HepG2 (cell line): ENCODE data around the gene UBR4. TPM values are rescaled to one million over a fixed set of nuclear protein-coding genes. Genes with fewer than 3 reads are reported as not detected.
"Not testable (repeated sequence)": the region's sequence is repeated elsewhere in the genome, so short reads cannot be mapped to it uniquely, and the experiment has no call there.

ENCODE experiments used
- ATAC-seq: fragments of 200-7000 bp; cut with Tn5 transposase; 3 replicates; pipeline ENCODE4 v1.9.1; 2020; ENCODE audit warnings: mild to moderate bottlenecking, moderate library complexity
- BruUV-seq: library from RNA; stranded (reverse); fragments of 400-500 nt; replicated peaks from 2 replicates; lab custom pipeline; 2021; lab: Mats Ljungman, UMichigan
- CTCF ChIA-PET: fragments of 300-600 bp; formaldehyde crosslinking; extraction: SDS; loops from one replicate; lab custom pipeline; 2021; ENCODE audit warnings: low total read pairs, inconsistent platforms, low intra/inter-chr PET ratio; lab: Yijun Ruan, JAX
- POLR2A ChIA-PET: fragments of 350-600 bp; sonication (Branson Sonifier 250); formaldehyde crosslinking; loops from one replicate; lab custom pipeline; 2020; ENCODE audit warnings: antibody characterized with exemption, inconsistent platforms; lab: Yijun Ruan, JAX
- DNase-seq: peaks from one replicate; pipeline ENCODE4 v3.0.0-alpha.2; 2015; ENCODE audit warnings: low spot score
- FAIRE-seq: peaks from 3 replicates; lab custom pipeline; 2011; peaks lifted over from hg19 to GRCh38; lab: Jason Lieb, UNC
- H2AFZ ChIP-seq: one replicate; pipeline ENCODE4 v1.6.1; 2011; ENCODE audit warnings: low read length, inconsistent platforms
- H3K27ac ChIP-seq: fragments of 300-600 bp; 3 replicates; pipeline ENCODE4 v1.8.0; 2011; ENCODE audit warnings: mixed run types, mild to moderate bottlenecking, mixed read lengths, low read length, inconsistent platforms; ENCODE audit not compliant: insufficient read depth; ENCODE audit errors: extremely low read length
- H3K27me3 ChIP-seq, 2 experiments: fragments of 200-600 bp in 1 of 2; 2 replicates in 1 of 2; 3 replicates in 1 of 2; pipeline versions ENCODE4 v1.6.0 to v1.8.0; 2011; ENCODE audit warnings: low read length in 2 of 2, mild to moderate bottlenecking in 2 of 2, moderate library complexity in 2 of 2, inconsistent platforms in 1 of 2; ENCODE audit not compliant: insufficient read depth in 2 of 2, control insufficient read depth in 1 of 2
- H3K36me3 ChIP-seq, 2 experiments: fragments of 200-600 bp in 1 of 2; replicated peaks in 1 of 2; 2 replicates in 1 of 2; 3 replicates in 1 of 2; pipeline versions ENCODE4 v1.5.1 to v1.8.0; 2011; ENCODE audit warnings: low read length in 2 of 2, inconsistent platforms in 1 of 2; ENCODE audit not compliant: insufficient read depth in 2 of 2, control insufficient read depth in 1 of 2
- H3K4me1 ChIP-seq: 2 replicates; pipeline ENCODE4 v1.5.1; 2012; ENCODE audit warnings: low read length, inconsistent platforms; ENCODE audit not compliant: insufficient read depth
- H3K4me2 ChIP-seq: 2 replicates; pipeline ENCODE4 v1.6.0; 2011; ENCODE audit warnings: low read depth, low read length, inconsistent platforms
- H3K4me3 ChIP-seq, 3 experiments: fragments of 200-600 bp in 1 of 3; sonication (generic), shearing (Covaris generic) in 1 of 3; replicated peaks in 1 of 3; 2 replicates each; pipeline ENCODE4 v1.5.1; 2011 to 2016; ENCODE audit warnings: low read length in 3 of 3, inconsistent platforms in 2 of 3, low read depth in 2 of 3, mild to moderate bottlenecking in 2 of 3, control low read depth in 1 of 3, mixed read lengths in 1 of 3; ENCODE audit not compliant: insufficient read depth in 1 of 3
- H3K79me2 ChIP-seq: one replicate; pipeline ENCODE4 v1.6.1; 2011; ENCODE audit warnings: low read length, inconsistent platforms; ENCODE audit not compliant: insufficient read depth
- H3K9ac ChIP-seq: 2 replicates; pipeline ENCODE4 v1.6.0; 2011; ENCODE audit warnings: mild to moderate bottlenecking, low read depth, low read length, inconsistent platforms; ENCODE audit not compliant: insufficient read depth
- H3K9me3 ChIP-seq: 2 replicates; pipeline ENCODE4 v1.5.1; 2012; ENCODE audit warnings: mild to moderate bottlenecking, low read length
- H4K20me1 ChIP-seq: 2 replicates; pipeline ENCODE4 v1.6.0; 2011; ENCODE audit warnings: inconsistent platforms, mild to moderate bottlenecking, low read length, moderate library complexity; ENCODE audit not compliant: insufficient read depth
- MBNL3 ChIP-seq: fragments of 250-450 bp; sonication (Bioruptor Pico); conservative IDR thresholded peaks from 2 replicates; pipeline ENCODE4 v1.8.0; 2022; ENCODE audit warnings: mild to moderate bottlenecking, inconsistent platforms
- SKIL ChIP-seq: sonication (generic); formaldehyde crosslinking; IDR thresholded peaks from 2 replicates; pipeline ENCODE4 v1.8.0; 2022; ENCODE audit warnings: missing genetic modification reagents, mild to moderate bottlenecking, moderate library complexity, borderline replicate concordance
- XRCC5 ChIP-seq: fragments of 200-400 bp; formaldehyde crosslinking; optimal IDR thresholded peaks from 2 replicates; pipeline ENCODE3; 2017; ENCODE audit warnings: mild to moderate bottlenecking, low read length
- ZNF121 ChIP-seq: sonication (generic); formaldehyde crosslinking; IDR thresholded peaks from 2 replicates; pipeline ENCODE4 v1.5.0; 2020; ENCODE audit warnings: mild to moderate bottlenecking, missing genetic modification reagents
- ZNF24 ChIP-seq: fragments of 450-650 bp; IDR thresholded peaks from 2 replicates; pipeline ENCODE4 v1.6.1; 2017; ENCODE audit warnings: antibody characterized with exemption, mild to moderate bottlenecking
- ZNF503 ChIP-seq: sonication (generic); formaldehyde crosslinking; IDR thresholded peaks from 2 replicates; pipeline ENCODE4 v1.4.0; 2020; ENCODE audit warnings: missing genetic modification reagents
- WGBS: methylation state at CpG from one replicate; pipeline ENCODE4 v1.1.6; 2017; ENCODE audit warnings: low lambda C conversion rate; 5-methylcytosine and 5-hydroxymethylcytosine counted together
- in situ Hi-C: cut with HindIII; loops from 2 replicates; pipeline ENCODE4 v1.10.0; 2017; ENCODE audit warnings: low pct_unique_long_range_greater_than_20kb; ENCODE audit not compliant: extremely low pct_ligation_motif_present
- intact Hi-C: fragments of 100-400 bp; cut with micrococcal nuclease; formaldehyde crosslinking; loops from one replicate; pipeline ENCODE4 v1.10.0; 2022; ENCODE audit not compliant: unreplicated experiment
- polyA plus RNA-seq, 8 experiments: library from polyadenylated mRNA; depleted of rRNA in 3 of 8; stranded (reverse) in 7 of 8; unstranded in 1 of 8; fragments of >200 nt; fragmentation: Illumina TruSeq in 4 of 8; extraction: Trizol in 4 of 8; gene quantifications; 2 replicates each; pipeline versions ENCODE4 v1.2.1 to v1.2.3, GENCODE V29; 2011 to 2016; ENCODE audit warnings: low read depth in 4 of 8, missing spikeins in 1 of 8, mixed read lengths in 1 of 8; ENCODE audit not compliant: insufficient read depth in 1 of 8
- total RNA-seq, 5 experiments: library from RNA; depleted of rRNA; stranded (reverse); fragments of >200 nt; fragmentation: Illumina TruSeq; extraction: Trizol; gene quantifications; 2 replicates each; pipeline ENCODE4 v1.2.3, GENCODE V29; 2016; ENCODE audit warnings: low read depth in 1 of 5
- TF ChIP-seq, protein P1 (sequence below): sonication (generic); formaldehyde crosslinking; IDR thresholded peaks from 2 replicates; pipeline ENCODE4 v1.8.1; 2023; ENCODE audit warnings: missing genetic modification reagents, mild to moderate bottlenecking, borderline replicate concordance

The UBR4 gene
- total and polyA plus RNA-seq, 2 of the 13 experiments (the other 11 are each of a cell fraction or from before 2014, with no cell fraction given): 59.1 to 106 TPM

DNA sequence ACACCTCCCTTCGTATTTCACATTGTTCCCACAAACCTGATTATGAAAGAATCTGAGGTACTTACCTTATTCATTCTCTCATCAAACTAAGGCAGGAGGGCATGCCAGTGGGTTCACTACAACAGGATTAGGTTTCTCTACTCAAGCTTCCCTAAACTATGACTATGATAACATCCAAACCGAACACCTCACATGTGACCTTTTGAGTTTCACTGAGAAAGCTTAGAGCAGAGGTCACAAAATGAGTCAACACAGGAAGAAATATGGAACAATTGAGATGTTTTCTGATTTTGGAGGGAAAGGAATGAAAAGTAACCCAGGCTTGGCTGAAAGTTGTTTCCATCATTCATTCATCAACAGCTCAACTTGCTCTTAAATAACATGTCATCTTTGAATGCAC, 24.1 kb downstream of the UBR4 start:
- H3K36me3 ChIP-seq: peaks cover 29 to 88% of the 10 kb centered on the region in 2 experiments
- H3K27ac ChIP-seq: no peak overlapping the region
- FAIRE-seq (no peak), ATAC-seq (no peak), DNase-seq (no peak)
- ChIA-PET CTCF (no interaction called here), POLR2A (no interaction called here)
- TF ChIP-seq MBNL3 (CRISPR knock-in tag) (no peak), ZNF503 (CRISPR knock-in tag) (no peak), XRCC5 (no peak), ZNF24 (no peak)
- TF ChIP-seq, protein P1, sequence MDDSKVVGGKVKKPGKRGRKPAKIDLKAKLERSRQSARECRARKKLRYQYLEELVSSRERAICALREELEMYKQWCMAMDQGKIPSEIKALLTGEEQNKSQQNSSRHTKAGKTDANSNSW (CRISPR knock-in tag): no peak
- no peaks in the 10 kb centered on the region for H3K79me2 ChIP-seq
- no peaks in the 10 kb centered on the region for H3K9me3 ChIP-seq
- H3K4me2 ChIP-seq: no peak overlapping the region
- H3K9ac ChIP-seq: no peak overlapping the region
- no TSS peak for BruUV-seq
- no peaks in the 10 kb centered on the region for H3K27me3 ChIP-seq
- H3K4me1 ChIP-seq: no peaks in the 10 kb centered on the region
- 88% methylated on average over 2 of the region's 2 CpGs for WGBS
- no peak overlapping the region for H2AFZ ChIP-seq
- intact Hi-C loops: no loop called here
- in situ Hi-C loops: no loop called here
- H3K4me3 ChIP-seq: no peak overlapping the region
- no peaks in the 10 kb centered on the region for H4K20me1 ChIP-seq

DNA sequence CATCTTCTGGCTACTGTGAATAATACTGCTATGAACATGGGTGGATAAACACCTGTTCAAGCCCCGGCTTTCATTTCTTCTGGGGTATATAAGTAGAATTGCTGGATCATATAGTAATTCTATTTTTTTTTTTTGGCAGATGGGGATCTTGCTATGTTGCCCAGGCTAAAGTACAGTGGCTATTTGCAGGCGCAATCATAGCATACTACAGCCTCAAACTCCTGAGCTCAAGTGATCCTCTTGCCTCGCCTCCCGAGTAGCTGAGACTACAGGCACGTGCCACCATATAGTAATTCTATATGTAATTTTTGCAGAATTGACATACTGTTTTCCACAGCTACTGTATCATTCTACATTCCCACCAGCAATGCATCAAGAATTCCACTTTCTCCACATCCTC, 27.8 kb downstream of the UBR4 start:
- no peak for ATAC-seq
- ChIA-PET POLR2A (no interaction called here), CTCF (no interaction called here)
- H2AFZ ChIP-seq: no peak overlapping the region
- no peaks in the 10 kb centered on the region for H3K79me2 ChIP-seq
- intact Hi-C loops (no loop called here), in situ Hi-C loops (no loop called here)
- no peak overlapping the region for H3K9ac ChIP-seq
- TF ChIP-seq SKIL (CRISPR knock-in tag): no peak
- peak; percentile 77 for TF ChIP-seq ZNF121 (CRISPR knock-in tag)
- H3K4me2 ChIP-seq: no peak overlapping the region
- WGBS: 98% methylated on average over 5 of the region's 5 CpGs
- no peak overlapping the region for H3K4me3 ChIP-seq
- DNase-seq: no peak
- FAIRE-seq: no peak
- H3K27ac ChIP-seq: no peak overlapping the region
- no peaks in the 10 kb centered on the region for H3K4me1 ChIP-seq
- BruUV-seq: no TSS peak
- H3K27me3 ChIP-seq: no peaks in the 10 kb centered on the region
- H3K36me3 ChIP-seq: peaks cover 26 to 88% of the 10 kb centered on the region in 2 experiments
- no peaks in the 10 kb centered on the region for H3K9me3 ChIP-seq
- H4K20me1 ChIP-seq: no peaks in the 10 kb centered on the region

DNA sequence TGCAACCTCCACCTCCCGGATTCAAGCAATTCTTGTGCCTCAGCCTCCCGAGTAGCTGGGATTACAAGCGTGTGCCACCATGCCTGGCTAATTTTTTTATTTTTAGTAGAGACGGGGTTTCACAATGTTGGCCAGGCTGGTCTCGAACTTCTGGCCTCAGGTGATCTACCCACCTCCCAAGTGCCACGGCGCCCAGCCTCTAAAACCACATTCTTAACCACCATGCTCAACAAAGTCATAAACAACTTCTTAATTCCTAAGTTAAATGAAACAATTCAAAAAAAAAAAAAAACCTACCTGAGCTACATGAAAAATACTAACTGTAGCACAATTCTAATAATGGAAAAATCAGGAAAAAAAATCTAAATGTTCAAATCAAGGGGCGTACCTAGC, 29.8 kb downstream of the UBR4 start:
- CTCF ChIA-PET: interaction anchor here (1.7 kb wide), 1 partner anchor 61 kb away, joined by 10 read pairs; no protein-coding TSS in a partner anchor
- over 99% methylated on average over 8 of the region's 8 CpGs for WGBS

More for the DNA sequence above, 29.8 kb downstream of the UBR4 start:
- H3K27ac ChIP-seq, DNase-seq, intact Hi-C loops, H3K4me1 ChIP-seq, H3K79me2 ChIP-seq, H3K9me3 ChIP-seq, H4K20me1 ChIP-seq, H3K4me2 ChIP-seq, H3K27me3 ChIP-seq, H2AFZ ChIP-seq, ATAC-seq, H3K9ac ChIP-seq, FAIRE-seq, H3K4me3 ChIP-seq, BruUV-seq, in situ Hi-C loops: not testable (repeated sequence)
- H3K36me3 ChIP-seq: peaks cover 26 to 89% of the 10 kb centered on the region in 2 experiments
- POLR2A ChIA-PET: interaction anchor here (1.8 kb wide), 1 partner anchor 71 kb away, joined by 6 read pairs; the partner anchor contains the start of genes EMC1 and MRTO4
